GM21737 (cell line): ENCODE results near the gene PIEZO2.

Experiments
- ATAC-seq: cut with Tn5 transposase; IDR thresholded peaks from one replicate; pipeline ENCODE4 v1.9.1; 2021; ENCODE audit warnings: mild to moderate bottlenecking, moderate library complexity; ENCODE audit not compliant: unreplicated experiment

Gene PIEZO2

DNA sequence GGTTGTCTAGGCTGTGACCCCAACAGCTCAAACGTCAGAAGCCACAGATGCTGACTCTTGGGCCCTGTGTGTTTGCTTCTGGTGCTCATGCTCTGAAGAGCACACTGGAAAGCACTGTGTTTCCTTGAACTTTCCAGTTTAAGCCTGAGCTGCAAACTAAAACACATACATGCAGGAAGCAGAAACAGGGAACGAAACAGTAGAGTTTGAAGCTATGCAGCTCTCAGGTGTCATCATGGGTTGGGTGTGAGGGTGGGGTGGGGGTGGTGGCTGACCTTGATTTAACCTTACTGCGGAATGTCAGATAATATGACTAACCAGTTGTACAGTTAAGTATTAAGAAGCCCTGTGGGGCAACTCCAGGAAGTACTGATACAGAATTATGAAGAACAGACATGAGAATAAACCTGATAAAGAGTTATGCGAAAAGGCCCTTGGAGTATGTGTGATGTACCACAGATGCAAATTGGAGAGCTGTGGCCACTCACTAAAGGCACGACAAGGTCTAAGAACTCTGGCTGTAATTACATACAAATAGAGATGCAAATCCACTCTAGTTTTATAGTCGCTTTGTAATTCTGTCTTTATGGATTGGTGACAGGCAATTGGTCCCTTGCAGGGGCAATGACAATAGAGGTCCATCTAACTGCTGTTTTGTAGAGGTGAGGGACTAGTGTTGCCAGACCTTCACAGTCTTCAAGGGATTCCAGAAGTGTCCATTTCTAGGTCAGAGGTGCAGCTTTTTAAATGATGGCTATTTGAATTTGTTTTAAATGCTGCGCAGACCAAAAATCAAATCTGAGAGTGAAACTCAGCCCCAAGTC is 350.4 kb downstream of the PIEZO2 start:
- no peak for ATAC-seq

DNA sequence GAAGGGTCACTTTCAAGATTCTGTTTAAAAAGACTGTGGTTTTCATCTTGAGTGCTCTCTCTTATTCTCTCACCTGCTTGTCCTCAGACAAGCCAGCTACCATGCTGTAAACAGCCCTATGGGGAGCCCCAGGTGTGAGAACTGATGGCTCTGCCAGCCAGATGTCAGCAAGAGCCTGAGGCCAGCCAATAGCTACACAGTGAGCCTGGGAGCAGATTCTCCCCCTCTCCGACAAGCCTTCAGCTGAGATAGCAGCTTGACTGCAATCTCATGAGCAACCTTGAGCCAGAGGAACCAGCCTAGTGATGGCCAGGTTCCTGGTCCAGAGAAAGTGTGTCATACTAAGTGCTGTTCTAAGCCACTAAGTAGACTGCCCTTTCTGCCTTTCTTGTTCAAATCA is 351.5 kb downstream of the PIEZO2 start:
- no peak for ATAC-seq

DNA sequence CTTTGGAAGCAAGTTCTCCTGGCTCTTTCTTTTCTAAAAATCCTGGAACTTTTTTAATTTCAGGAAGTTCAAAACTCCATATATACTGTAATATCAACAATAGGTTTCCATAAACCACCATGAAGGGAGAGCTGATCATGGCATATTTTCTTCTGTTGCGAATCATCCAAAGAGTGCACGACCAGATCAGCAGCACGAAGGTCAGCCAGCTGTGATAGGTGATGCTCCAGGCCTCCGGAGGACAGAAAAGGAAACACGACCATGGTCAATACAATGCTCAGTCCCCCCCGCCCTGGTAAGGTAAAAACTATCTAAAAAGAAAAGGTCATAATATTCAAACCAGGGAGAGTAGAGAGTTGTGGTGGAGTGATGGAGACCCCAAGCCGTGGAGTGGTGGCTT is 354.6 kb downstream of the PIEZO2 start:
- no peak for ATAC-seq

DNA sequence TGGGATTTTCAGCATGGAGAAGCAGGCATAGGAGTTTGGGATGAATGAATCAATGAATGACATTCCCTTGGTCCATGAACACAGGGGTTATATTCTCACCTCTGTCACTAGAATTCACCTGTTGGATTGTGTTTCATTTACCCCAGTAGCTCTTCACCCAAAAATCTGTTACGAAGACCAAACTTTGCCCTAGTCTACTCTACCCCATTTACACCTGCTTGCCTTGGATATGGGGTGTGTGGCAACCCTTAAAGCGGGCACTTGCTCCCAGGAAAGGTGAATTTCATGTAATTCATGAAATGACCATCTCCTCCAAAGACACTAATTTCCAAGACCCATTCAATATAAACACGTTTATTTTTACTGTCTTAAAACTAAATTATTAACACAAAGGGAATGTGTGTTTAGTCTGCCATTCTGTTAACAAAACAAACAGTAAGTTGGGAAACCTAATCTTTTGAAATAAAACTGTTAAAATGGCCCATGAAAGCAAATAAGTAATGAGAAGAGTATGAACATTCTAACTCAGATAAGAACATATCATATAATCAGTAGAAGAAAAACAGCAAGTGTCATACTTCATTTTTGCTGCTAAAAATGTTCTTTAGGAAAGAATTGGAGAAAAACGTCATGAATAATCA is 355.5 kb downstream of the PIEZO2 start:
- ATAC-seq, result no peak

DNA sequence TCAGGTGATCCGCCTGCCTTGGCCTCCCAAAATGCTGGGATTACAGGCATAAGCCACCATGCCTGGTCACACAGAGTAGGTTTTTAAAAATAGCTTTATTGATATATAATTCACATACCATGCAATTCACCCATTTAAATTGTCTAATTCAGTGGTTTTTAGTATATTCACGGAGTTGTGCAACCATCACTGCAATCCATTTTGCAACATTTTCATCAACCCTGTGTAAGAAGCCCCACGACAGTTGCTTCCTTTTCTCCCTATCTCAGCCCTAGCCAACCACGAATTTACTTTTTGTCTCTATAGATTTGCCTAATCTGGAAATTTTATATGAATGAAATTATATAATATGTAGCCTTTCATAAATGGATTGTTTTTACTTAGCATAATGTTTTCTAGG is 357.2 kb downstream of the PIEZO2 start:
- ATAC-seq, result no peak

DNA sequence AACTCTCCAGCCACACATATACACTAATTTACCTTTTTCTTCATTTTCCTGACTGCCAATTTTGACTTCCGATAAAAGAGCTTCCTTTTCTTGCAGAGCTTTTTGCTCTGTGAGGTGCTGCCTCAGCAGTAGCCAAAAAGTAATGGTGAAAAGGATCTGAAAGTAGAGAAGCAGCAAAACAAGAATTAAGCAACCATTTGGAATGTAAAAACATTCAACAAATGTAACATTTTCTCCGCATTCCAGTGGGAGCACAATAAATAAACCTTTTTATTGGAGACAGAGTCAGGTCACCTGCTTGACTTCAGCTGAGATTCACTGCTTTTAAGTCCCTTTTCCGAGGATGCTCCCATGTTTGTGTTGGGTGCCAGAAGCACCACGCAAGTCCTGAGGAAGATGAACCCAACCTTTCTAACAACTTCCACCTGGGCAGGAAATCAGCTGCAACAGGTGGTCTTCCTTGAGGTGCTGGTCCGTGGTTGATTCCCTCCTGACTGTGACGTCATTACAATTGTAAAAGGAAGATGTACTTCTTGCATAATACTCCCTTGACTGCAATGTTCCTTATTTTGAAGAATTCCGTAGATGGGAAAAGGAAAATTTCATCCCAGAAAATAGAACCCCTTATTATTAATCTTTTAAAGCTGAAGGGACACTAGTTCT is 358.1 kb downstream of the PIEZO2 start:
- no peak for ATAC-seq

DNA sequence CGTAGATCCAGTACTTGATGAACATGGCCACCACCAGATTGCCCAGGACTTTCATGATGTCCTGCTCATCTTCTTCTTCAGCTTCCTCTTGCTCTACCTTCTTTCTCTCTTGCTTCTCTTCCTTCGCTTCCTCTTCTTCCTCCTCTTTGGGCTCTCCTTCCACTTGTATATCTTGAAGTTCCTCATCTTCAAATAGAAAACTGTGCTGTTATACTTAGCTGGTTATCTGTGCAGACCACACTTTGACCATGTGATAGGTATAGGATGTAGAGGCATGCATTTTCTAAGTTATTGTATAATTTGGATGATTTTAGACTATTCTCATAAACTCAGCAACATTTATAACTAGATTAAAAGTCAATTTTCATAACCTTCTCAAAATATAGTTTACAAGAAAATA is 360.2 kb downstream of the PIEZO2 start:
- ATAC-seq, result no peak

DNA sequence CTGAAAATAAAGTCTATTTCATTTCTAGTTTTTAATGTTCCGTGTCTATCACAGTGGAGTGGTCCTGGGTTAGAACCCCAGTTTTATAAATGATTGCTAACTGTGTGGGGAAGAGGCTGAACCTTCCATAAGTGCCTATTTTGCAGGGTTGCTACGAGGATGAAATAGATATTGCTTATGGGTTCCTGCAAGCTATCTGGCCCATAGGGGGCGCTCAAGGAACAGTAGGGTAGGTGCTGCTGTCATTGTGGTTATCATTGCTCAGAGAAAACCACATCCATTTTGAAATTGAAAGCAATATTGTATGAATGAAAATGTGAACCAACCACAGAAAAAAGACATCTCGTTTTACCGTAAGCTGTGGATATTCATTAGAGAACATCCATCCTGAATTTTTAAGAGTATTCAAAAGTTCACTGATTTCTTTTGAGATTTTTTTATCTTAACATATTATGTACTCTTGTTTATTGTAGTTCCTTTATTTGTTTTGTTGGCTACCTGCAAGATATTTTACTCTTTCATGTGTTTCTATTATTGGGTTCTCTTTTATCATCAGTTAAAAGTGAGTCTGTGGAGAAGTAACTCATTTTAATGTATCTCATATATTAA is 362.0 kb downstream of the PIEZO2 start:
- ATAC-seq, result peak; percentile 83

DNA sequence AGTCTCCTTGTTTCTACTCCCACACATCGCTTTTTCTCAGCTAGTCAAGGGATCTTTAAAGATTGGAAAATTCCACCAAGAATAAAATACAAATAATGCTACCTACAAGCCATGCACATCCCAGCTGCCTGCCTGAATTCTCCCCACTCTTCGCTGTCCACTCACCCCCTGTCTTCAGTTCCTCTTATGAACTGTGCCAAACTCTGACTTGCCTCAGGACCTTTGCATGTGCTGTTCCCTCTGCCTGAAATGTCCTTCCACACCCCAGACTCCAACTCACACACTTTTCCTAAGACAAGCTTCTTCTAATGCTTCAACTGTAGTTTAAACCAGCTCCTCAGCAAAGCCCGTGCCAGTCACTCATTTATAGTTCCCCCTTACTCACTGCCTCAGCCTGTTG is 363.6 kb downstream of the PIEZO2 start:
- ATAC-seq, result no peak

DNA sequence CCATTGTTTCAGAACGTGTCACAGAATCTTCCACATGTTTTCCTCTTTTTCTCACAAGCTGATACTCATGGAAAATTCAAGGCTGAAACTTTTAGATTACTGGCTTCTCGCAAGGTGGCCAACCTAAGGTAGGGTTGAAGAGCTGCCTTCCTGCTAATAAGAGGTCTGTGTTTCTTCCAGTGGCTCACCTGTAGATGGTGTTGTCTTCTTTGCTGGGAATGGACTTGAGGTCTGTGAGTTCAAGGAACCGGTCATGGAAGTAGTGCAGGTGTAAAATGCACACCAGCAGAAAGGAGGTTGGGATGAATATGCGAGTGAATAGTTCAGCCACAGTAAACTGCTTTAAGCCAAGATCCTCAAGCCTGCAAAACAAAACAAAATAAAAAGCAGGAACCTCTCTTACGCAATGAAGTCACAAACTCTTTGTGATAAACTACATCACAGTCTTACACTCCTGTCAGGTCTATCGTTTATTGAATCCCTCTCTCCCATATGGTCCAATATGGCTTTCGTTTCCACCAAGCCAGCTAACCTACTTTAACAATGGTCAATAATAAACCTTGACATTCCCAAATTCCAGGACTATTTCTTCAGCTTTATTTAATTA is 364.7 kb downstream of the PIEZO2 start:
- ATAC-seq, result no peak

DNA sequence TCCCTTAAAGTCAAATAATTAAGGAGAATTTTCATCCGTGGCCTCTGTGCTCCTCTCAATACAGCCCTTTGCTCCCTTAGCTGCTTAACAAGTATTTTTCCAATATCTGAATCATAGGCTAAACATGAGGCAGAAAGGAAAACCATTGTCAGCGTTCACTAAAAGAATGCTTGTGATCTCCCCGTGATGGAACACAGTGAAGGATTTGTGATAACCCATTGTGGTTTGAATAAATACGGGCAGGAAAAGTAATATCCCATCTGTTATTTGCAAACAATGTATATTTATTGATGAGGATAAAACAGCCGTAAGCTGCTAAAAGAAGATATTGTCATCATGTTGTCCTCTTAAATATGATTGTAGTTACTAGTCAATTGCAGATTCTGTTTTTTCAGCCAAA is 365.4 kb downstream of the PIEZO2 start:
- no peak for ATAC-seq

DNA sequence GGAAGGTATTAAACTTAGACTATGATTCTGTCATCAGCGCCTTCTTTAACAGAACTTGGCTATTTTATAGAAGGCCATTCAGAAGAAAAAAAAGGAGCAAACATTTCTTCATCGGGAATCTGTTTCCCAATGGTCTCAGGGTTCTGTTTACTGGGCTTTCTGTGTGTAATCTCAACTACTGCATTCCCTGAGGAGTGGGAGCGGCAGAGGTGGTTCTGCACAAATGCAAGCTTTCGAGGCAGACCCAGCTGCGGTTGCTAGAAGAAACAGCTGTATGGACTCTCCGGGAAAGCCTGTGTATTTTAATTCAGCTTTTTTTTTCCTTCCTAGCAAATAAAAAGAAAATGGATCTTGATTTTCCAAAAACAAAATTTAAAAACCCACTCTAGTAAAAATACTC is 372.9 kb downstream of the PIEZO2 start:
- no peak for ATAC-seq

DNA sequence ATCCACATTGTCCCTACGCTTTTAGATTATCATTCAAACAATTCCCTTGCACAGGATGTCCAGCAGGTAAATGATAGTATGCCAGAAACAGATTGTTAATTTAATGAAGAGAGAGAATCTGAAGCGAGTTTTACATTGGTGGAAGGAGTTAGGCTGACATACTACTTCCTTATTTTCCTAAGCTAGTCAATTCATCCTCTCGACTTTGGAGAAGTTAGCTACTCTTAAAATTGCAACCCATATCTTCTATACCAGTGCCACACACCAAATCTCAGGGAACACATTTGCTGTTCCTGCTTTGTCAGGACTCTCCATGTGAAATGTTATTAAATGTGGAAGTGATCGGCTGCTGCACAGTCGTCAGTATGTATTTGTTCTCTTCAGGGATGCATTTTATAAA is 374.3 kb downstream of the PIEZO2 start:
- no peak for ATAC-seq

DNA sequence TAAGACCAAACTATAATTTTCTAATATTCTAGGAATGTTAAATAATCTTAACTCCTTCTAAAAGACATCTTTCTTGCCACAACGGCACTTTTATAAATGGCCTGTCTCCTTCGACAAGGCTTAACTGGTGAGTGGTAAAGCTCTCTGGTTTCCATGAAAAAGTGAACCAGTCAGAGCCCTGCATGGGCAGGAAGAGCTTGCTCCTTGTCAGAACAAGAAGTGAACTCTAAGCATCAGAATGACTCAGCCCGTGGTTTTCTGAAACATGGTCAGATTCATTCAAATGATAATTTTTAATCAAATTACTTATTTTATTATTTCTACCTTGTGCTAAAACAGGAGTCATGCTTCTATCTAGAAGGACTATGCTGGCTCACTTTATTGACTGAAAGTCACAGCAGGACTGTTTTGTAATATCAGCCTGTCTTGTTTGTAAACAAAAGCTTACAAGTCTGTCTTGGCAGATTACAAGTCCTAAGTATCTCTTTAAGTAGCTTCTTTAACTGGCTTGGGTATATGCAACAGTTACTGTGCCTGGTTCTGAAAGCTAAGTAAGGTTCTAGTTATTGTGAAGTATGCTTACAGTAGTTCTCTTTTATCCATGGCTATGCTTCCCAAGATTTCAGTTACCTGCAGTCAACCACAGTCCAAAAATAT is 378.2 kb downstream of the PIEZO2 start:
- ATAC-seq, result no peak

DNA sequence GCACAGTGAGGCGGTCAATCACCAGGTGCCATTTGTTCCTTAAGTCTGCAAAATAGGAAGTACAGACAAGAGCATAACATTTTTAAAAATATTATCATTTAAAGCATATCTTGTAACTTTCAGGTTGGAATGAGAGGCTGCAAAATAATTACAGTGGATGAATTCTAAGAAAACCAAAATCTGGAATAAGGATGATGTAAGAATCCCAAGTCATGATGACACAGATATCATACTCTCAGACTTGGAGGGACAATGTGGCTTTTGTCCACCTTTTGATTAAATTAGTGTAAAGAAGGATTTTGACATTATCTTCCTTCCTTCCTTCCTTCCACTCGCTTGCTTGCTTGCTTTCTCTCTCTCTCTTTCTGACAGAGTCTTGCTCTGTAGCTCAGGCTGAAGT is 379.1 kb downstream of the PIEZO2 start:
- ATAC-seq, result no peak

DNA sequence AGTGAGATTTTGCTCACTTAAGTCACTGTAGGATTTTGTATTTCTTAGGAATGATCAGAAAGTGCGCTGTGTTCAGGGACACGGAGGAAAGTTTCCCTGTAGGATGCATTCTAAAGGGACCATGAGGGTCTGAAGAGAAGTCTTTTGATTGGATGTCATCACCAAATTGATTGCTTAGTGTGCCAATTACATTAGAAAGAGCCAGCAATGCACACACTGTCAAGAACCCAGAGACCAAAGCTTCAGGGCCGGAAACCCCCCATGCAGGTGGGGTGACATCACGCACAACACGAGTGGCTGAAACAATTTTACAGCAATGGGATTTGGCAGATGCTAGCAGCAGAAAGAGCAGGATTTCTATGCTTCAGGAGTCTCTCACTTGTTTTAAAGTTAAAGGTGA is 381.1 kb downstream of the PIEZO2 start:
- no peak for ATAC-seq

DNA sequence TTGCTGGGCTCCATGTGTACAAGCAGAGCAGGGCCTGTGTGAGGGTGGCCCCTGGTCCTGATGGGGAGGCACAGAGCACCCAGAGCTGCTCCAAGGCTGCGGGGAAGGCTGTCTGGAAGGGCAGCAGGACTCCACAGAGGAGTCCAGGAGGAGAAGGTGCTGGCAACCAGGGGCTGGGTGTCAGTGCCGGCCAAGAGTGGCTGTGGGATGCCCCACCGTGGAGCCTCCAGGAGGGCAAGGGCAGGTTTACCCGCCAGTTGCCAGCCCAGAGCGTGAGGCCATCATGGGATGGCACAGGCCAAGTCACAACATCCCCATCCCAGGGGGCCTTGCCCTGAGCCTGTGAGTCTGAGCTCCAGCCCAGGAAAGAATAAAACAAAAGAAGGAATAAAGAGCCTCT is 381.7 kb downstream of the PIEZO2 start:
- no peak for ATAC-seq

DNA sequence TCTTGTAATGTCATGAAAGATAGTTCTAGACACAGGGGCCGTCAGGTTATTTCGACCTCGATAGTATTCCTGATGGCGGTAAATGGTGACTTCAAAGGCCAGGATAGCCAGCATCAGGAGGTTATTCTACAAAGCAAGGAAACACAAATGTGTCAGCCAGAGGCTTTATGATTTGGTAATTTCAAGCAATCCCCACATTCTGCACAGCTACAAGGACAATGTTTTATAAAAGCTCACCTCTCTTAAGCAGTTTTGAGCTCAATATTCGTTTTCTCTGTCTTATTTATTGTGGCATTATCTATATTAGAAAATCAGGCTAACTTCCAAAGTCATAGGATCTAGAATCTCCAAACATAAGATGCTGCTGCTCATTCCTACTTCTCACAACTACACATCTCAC is 388.4 kb downstream of the PIEZO2 start:
- ATAC-seq, result no peak

DNA sequence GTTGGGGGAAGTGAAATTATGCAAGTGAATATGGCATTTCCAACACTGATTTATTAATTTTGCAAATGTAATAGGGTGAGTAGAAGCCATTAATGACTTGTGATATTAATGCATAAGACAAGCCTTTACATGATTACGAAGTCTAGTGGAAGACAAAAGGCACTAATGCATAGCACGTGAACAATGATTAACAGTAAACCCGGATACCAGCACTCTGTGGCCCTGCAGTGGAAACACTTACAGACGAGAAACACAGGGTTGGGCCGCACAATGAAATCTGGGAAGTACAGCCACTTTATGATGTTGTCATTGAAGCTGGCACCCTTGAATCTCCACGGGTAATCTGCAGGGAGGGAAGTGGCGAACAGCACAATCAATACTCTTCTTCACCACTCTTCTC is 390.1 kb downstream of the PIEZO2 start:
- no peak for ATAC-seq

DNA sequence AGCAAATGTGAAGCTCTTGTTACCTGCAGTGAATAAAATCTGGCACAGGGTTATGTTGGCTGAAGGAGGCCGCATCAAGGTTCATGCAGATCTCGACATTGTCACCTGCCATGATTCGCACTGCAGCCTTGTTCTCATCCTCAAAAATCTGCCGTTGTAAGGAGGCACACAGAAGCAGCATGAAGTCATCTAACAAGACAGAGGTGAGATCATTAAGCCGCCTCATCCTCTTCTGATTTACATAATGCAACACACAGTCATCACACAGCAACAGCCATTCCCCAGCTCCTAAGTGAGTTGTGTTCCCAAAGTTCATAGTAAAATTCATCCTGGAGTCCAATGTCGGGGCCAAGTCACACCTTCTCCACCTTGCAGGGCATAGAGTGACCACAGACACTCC is 391.4 kb downstream of the PIEZO2 start:
- no peak for ATAC-seq

DNA sequence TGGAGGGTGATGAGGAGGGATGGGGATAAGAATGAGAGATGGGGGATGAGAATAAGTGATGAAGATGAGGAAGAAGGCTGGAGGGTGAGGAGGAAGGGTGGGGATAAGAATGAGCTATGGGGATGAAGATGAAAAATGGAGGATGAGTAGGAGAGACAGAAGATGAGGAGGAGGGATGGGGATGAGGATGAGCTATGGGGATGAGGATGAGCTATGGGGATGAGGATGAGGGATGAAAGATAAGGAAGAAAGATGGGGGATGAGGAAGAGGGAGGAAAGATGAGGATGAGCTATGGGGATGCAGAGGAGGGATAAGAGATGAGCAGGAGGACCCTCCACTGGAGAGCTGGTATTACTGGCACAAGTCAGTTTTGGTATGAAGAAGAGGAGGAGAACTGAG is 392.0 kb downstream of the PIEZO2 start:
- no peak for ATAC-seq
